GM21717 (cell line): ENCODE data around the gene DHRSX.
"Not testable (repeated sequence)": the region's sequence is repeated elsewhere in the genome, so short reads cannot be mapped to it uniquely, and the experiment has no call there.

ENCODE experiments used
- ATAC-seq: cut with Tn5 transposase; IDR thresholded peaks from one replicate; pipeline ENCODE4 v1.9.1; 2021; ENCODE audit warnings: mild to moderate bottlenecking, moderate library complexity; ENCODE audit not compliant: unreplicated experiment

DHRSX gene

DNA sequence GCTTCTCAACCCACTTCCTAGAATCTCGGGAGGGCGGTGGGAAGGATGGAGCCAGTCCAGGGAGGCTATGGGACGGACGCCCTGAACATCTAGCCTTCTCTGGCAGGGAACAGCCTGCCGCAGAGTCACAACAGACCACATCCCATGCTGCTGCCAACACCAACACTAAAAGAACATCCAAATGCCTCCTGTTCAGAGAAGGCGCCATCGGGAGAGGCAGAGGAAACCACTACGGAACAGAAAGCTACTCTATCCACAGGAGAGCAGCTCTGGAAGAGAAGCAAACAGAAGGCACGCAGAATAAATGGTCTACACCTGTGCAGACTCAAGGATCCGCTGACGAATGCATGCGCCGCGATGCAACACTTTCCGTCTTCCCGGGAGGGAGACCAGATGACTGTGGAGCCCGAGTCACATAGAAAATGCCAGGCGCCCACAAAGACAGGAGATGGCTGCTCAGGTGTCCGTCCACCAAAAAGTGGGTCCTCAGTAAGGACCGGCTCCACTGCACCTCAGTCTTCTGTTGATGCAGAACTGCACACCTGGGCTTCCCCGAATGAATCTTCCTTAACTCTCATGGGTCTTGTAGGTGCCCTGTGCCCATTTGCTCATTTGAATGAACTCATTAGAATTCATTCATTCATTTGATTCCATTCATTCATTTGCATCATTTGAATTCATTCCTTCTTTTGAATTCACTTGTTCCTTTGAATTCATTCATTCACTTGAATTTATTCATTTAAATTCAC, 217.5 kb downstream of the DHRSX start:
- ATAC-seq: no peak

DNA sequence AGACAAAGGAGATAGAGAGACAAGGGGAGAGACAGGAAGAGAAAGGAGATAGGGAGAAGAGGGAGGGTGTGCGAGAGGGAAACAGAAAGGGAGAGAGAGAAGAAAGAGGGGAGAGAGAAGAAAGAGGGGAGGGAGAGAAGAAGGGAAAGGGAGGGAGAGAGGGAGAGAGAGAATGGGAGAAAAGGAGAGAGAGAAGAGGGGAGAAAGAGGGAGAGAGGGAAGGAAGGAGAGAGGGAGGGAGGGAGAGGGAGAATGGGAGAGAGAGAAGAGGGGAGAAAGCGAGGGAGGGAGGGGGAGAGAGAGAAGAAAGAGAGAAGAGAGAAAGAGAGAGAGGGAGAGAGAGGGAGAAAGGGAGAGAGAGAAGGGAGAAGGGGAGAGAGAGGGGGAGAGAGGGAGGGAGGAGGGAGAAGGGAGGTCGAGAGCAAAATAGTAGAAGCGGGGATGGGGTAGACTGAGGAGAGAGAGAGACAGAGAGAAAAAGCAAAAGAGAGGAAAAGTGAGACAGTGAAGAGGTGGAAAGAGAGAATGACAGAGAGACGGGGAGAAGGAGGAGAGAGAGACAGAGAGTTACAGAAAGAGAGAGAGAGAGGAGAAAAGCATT, 218.2 kb downstream of the DHRSX start:
- ATAC-seq: no peak

DNA sequence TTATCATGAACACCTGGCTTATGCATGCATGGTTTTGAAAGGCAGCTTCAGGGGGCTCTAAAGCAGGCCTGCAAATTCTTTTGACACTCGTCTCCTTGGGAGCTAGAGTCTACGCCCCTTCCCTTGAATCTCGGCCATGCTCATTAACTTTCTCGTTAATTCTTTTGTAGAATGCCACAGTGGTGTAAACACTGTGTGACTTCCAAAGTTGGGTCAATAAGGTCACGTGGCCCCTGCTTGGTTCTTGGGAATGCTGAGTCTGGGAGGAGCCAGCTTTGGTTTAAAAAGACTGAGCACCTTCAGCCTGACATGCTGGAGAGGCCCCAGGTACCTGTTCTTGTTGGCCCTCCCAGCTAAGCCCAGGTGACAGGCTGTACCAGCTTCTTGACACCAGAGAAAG, 228.4 kb downstream of the DHRSX start:
- ATAC-seq: no peak

DNA sequence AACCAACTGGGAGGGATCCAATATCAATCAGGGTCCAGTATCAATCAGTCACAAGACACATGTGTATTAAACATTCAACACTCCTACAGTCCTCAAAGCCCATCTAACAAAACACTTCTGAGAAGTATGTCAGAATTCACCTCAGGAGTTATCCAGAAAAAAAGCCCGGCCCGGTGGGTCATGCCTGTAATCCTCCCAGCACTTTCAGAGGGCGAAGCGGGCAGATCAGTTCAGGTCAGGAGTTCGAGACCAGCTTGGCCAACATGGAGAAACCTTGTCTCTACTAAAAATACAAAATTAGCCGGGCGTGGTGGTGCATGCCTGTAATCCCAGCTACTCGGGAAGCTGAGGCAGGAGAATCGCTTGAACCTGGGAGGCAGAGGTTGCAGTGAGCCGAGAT, 229.2 kb downstream of the DHRSX start:
- not testable (repeated sequence) for ATAC-seq

DNA sequence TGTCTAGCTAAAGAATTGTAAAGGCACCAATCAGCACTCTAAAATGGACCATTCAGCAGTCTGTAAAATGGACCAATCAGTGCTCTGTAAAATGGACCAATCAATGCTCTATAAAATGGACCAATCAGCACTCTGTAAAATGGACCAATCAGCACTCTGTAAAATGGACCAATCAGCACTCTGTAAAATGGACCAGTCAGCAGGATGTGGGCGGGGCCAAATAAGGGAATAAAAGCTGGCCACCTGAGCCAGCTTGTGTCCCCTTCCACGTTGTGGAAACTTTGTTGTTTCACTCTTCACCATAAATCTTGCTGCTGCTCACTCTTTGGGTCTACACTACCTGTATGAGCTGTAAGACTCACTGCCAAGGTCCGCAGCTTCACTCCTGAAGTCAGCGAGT, 230.0 kb downstream of the DHRSX start:
- ATAC-seq: not testable (repeated sequence)

DNA sequence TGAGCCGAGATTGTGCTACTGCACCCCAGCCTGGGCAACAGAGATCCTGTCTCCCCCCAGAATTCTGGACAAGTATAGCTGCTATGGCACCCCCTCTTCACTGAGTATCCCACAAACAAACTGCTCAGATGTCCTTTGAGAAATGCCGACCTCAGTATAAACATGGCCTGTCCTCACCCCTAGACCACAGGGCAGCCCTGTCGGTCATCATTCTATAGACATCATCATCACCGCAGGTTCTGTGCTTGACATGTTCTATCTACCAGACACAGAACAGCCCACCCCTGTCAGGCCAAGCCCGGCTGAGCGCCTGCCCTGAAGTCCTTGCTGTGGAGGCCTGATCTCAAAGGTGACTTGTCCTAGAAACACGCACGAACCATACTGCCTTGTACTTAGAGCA, 232.9 kb downstream of the DHRSX start:
- no peak for ATAC-seq

DNA sequence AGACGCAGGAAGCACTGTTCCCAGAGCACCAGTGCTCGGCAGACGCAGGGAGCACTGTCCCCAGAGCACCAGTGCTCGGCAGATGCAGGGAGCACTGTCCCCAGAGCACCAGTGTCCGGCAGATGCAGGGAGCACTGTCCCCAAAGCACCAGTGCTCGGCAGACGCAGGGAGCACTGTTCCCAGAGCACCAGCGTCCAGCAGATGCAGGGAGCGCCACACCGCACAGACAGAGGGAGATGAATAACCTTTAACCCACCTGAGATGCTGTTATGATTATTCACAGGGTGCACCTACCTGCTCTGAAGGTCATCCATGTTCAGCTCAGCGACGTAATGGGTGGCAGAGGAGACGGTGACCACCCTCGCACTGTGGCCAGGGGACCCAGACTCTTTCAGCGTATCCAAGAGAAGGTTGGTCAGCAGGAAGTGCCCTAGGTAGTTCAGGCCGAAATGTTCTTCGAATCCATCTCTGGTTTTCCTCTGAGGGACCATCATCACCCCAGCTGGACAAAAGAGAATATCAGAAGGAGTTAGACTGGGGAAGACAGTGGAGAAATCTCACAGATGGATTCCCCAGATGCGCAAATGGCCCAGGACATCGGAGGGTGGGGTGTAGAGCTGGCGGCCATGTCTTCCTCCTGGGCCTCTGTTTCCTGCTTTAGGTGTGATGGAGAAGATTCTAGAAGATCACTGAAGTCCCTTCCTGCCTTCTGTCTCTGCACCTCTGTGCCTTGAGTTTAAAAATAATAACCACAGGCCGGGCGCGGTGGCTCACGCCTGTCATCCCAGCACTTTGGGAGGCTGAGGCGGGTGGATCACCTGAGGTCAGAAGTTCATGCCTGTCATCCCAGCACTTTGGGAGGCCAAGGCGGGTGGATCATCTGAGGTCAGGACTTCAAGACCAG, 234.1 kb downstream of the DHRSX start:
- ATAC-seq: no peak

DNA sequence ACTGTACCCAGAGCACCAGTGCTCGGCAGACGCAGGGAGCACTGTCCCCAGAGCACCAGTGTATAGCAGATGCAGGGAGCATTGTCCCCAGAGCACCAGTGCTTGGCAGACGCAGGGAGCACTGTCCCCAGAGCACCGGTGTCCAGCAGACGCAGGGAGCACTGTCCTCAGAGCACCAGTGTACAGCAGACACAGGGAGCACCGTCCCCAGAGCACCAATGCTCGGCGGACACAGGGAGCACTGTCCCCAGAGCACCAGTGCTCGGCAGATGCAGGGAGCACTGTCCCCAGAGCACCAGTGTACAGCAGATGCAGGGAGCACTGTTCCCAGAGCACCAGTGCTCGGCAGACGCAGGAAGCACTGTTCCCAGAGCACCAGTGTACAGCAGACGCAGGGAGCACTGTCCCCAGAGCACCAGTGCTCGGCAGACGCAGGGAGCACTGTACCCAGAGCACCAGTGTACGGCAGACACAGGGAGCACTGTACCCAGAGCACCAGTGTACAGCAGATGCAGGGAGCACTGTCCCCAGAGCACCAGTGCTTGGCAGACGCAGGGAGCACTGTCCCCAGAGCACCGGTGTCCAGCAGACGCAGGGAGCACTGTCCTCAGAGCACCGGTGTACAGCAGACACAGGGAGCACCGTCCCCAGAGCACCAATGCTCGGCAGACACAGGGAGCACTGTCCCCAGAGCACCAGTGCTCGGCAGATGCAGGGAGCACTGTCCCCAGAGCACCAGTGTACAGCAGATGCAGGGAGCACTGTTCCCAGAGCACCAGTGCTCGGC, 234.9 kb downstream of the DHRSX start:
- ATAC-seq: not testable (repeated sequence)

DNA sequence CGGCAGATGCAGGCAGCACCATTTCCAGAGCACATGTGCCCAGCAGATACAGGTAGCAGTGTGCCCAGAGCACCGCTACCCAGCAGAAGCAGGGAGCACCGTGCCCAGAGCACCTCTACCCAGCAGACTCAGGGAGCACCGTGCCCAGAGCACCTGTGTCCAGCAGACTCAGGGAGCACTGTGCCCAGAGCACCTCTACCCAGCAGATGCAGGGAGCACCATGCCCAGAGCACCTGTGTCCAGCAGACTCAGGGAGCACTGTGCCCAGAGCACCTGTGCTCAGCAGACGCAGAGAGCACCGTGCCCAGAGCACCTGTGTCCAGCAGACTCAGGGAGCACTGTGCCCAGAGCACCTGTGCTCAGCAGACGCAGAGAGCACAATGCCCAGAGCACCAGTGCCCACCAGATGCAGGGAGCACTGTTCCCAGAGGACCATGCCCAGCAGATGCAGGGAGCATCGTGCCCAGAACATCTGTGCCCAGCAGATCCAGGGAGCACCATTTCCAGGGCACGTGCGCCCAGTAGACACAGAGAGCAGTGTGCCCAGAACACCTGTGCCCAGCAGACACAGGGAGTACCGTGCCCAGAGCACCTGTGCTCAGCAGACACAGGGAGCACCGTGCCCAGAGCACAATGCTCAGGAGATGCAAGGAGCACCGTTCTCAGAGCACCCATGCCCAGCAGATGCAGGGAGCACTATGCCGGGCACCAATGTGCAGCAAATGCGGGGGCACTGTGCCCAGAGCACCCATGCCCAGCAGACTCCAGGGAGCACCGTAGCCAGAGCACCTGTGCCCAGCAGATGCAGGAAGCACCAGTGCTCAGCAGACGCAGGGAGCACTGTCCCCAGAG, 236.4 kb downstream of the DHRSX start:
- no peak for ATAC-seq

DNA sequence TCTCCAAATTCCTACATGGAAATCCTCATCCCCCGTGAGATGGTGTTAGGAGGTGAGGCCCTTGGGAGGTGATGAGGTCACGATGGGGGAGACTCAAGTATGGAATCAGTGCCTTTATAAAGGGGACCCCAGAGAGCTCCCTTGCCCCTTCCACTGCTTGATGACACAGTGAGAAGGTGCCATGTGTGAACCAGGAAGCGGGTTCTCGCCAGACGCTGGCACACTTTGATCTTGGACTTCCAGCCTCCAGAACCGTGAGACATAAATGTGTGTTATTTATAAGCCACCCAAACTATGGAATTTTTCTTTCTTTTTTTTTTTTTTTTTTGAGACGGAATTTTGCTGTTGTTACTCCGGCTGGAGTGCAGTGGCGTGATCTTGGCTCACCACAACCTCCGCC, 237.6 kb downstream of the DHRSX start:
- no peak for ATAC-seq

DNA sequence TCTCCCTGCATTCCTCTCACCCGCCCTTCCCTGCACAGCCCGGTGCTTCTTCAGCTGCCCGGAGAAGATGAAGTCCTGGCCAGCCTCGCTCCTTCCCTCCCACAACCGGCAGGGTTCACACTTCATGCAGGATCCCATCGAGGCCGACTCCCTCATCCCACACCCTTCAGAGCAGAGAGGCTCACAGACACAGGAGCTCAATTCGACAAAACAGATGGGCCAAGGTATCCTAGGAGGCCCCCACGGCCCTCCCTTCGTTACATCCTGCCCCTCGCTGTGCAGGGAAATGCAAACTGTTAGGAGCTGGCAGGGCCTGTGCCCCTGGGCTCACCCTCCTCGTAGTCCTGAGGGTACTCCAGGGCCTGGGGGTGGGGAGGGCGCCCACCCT, 238.1 kb downstream of the DHRSX start:
- no peak for ATAC-seq

DNA sequence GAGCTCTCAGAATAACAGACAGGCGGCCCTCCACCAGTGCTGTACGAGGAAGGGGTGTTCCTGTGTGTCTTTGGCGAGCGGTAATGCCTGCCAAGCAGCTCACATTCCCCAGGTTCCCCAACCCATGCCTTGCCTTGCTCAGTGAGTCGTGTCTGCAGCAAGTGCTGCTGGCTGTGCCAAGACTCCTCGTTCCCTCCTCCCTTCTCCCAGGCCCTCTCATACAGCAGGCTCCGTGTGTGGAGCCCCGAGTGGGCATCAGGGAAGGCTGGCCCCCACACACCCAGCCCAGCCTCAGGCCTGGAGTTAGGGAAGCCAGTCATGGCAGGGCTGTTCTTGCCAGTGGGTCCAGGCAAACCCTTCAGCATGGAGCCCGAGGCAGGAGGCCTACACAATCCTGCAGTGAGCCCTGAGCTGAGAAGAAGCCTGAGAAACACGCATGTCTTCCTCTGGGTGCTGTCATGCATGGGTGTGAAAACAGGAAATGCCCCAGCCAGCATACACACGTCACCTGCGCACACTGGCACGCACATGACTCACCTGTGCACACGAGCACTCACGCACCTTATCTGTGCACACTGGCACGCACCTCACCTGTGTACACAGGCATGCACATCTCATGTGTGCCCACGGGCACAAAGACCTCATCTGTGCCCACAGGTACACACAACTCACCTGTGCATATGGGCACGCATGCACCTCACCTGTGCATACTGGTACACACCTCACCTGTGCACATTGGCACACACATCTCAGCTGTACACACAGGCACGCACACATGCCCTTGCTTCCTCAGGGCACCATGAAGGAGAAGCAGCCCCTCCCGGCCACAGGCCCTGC, 238.7 kb downstream of the DHRSX start:
- ATAC-seq: no peak

DNA sequence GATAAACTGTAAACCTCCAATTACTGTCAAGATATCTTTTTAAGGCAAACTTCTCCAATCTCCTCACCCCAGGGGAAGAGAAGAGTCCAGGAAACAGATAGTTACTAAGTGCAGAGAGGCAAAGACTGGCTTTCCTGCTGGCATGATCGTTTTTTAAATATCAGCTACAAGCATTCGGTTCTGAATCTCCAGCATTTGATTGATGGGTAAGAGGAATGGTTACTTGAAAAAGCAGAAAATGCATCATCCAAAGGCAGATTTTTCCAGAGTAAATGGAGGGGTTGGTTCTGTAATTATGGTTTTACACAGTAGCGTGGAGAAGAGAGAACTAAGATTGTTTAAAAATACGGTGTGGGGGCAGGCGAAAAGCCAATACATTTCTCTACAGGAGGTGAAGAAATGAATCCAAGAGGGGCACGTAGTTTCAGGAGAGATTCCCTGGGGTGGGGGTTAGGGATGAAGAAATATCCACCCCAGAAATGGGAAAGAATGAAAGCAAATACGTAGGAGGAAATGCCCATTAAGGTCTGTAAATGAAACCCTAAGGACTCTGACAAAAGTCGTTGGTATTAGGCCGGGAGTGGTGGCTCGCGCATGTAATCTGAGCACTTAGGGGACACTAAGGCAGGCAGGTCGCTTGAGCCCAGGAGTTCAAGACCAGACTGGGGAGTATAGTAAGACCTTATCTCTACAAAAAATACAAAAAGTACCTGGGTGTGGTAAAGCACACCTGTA, 248.3 kb downstream of the DHRSX start:
- no peak for ATAC-seq

DNA sequence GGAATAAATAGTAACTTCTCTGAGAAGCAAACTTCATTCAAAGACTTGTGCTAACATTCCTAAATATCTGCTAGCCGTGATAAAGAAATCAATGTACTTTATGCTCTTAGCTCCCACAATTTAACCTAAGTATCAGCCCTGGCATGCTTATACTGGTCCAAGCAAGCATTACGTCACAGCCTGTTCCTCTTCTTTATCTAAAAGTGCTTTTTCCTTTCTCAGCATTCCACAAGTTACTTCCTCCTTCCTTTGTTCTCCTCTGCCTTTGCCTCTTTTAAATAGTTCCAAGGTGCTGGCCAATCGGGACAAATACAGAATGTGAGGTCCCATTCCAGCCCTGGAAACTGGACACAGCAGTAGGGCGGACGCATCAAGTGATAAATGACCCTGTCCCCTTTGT, 249.6 kb downstream of the DHRSX start:
- ATAC-seq: no peak

DNA sequence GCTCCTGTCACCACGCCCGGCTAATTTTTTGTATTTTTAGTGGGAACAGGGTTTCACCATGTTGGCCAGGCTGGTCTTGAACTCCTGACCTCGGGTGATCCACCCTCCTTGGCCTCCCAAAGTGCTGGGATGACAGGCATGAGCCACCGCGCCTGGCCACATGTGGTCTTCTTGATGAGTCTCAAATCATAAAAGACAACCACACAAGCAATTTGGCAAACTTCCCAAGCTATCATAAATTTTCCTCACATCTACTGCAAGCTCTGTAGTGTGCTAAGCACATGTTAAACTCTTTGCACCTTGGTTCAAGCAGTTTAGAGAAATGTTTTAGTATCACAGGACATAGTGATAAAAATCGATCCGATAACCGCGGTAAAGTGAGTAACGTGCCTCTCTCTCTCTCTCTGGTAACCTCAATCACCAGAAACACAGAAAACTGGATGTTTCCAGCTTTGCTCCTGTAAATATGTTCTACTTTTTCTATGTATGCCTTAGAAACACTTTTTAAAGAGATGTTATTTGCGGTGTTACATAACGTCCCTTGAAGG, 256.8 kb downstream of the DHRSX start:
- no peak for ATAC-seq

DNA sequence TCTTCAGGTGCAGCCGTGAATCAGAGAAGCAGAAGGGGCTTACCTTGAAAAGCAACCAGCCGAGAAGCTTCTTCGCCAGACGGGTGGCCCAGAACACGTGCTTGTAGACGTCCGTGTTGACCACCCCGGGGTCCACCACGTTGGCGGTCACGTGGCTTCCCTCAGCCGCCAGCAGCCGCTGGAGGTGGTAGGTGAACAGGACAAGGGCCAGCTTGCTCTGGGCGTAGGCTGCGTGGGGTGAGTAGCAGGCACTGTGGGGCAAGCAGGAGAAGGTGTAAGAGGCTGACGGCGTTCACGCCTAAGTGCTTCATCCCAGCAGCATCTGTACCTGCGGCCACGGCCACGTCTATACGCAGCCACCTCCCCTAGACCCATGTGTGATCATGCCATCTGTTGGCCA, 257.8 kb downstream of the DHRSX start:
- ATAC-seq: no peak

DNA sequence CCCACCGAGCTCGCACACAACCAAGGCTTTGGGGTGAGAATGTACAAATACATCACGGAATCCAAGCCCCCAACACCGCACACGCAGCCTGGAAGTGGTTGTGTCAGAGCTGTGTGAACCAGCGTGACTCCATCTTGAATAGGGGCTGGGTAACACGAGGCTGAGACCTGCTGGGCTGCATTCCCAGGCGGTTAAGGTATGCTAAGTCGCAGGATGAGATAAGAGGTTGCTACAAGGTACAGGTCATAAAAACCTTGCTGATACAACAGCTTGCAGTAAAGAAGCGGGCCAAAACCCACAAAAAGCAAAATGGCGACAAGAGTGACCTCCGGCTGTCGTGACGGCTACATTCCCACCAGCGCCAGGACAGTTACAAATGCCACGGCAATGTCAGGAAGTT, 258.4 kb downstream of the DHRSX start:
- ATAC-seq: no peak

DNA sequence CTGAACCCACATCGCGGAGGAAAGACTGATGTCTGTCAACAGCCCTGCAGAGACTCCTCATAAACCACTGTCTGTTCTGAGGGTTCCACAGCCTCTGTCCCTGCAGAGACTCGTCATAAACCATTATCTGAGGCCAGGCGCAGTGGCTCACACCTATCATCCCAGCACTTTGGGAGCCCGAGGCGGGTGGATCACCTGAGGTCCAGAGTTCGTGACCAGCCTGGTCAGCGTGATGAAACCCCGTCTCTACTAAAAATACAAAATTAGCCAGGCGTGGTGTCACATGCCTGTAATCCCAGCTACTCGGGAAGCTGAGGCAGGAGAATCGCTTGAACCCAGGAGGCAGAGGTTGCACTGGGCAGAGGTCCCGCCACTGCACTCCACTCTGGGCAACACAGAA, 259.3 kb downstream of the DHRSX start:
- not testable (repeated sequence) for ATAC-seq
